ENCODE data around the gene UNC5A. TPM values are rescaled to one million over a fixed set of nuclear protein-coding genes. Genes with fewer than 3 reads are reported as not detected.

The UNC5A gene
- total RNA-seq, 1 donor from 2014 or later = not detected

DNA sequence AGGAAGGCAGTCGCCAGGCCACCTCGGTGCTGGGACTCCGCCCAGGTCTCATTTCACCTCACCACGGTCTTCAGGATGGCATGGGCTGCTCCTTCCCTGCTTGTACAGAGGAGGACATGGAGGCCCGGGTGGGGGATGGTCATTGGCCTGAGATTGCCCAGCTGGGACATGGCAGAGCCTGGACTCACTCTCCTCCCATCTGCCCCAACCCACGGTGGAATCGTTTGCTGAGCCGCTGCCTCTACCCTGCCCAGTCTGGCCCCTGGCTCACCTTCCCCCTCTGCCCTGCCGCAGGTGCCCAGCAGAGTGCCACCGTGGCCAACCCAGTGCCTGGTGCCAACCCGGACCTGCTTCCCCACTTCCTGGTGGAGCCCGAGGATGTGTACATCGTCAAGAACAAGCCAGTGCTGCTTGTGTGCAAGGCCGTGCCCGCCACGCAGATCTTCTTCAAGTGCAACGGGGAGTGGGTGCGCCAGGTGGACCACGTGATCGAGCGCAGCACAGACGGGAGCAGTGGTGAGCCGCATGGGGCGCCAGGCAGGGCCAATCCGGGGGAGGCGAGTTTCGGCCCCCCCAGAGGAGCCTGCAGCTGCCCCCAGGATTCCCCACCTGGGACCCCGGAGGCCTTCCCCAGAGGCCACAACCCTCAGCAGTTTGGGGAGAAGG, 52.1 kb downstream of the UNC5A start:
- Mint-ChIP-seq H3K27ac (ENCODE audit: unreplicated experiment) (no peak overlapping the region), H3K9me3 (ENCODE audit: unreplicated experiment) (no peaks in the 10 kb centered on the region), H3K4me1 (ENCODE audit: unreplicated experiment) (peaks cover 2% of the 10 kb centered on the region), H3K27me3 (ENCODE audit: unreplicated experiment) (peaks cover 6% of the 10 kb centered on the region), H3K4me3 (ENCODE audit: unreplicated experiment) (no peak overlapping the region), H3K36me3 (ENCODE audit: low read depth, unreplicated experiment) (no peaks in the 10 kb centered on the region)
- TF ChIP-seq, protein P1, sequence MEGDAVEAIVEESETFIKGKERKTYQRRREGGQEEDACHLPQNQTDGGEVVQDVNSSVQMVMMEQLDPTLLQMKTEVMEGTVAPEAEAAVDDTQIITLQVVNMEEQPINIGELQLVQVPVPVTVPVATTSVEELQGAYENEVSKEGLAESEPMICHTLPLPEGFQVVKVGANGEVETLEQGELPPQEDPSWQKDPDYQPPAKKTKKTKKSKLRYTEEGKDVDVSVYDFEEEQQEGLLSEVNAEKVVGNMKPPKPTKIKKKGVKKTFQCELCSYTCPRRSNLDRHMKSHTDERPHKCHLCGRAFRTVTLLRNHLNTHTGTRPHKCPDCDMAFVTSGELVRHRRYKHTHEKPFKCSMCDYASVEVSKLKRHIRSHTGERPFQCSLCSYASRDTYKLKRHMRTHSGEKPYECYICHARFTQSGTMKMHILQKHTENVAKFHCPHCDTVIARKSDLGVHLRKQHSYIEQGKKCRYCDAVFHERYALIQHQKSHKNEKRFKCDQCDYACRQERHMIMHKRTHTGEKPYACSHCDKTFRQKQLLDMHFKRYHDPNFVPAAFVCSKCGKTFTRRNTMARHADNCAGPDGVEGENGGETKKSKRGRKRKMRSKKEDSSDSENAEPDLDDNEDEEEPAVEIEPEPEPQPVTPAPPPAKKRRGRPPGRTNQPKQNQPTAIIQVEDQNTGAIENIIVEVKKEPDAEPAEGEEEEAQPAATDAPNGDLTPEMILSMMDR (IDR thresholded peaks at IDR 0.05; ENCODE audit: unreplicated experiment) = no peak
- no peak for DNase-seq (ENCODE audit: low spot score)

DNA sequence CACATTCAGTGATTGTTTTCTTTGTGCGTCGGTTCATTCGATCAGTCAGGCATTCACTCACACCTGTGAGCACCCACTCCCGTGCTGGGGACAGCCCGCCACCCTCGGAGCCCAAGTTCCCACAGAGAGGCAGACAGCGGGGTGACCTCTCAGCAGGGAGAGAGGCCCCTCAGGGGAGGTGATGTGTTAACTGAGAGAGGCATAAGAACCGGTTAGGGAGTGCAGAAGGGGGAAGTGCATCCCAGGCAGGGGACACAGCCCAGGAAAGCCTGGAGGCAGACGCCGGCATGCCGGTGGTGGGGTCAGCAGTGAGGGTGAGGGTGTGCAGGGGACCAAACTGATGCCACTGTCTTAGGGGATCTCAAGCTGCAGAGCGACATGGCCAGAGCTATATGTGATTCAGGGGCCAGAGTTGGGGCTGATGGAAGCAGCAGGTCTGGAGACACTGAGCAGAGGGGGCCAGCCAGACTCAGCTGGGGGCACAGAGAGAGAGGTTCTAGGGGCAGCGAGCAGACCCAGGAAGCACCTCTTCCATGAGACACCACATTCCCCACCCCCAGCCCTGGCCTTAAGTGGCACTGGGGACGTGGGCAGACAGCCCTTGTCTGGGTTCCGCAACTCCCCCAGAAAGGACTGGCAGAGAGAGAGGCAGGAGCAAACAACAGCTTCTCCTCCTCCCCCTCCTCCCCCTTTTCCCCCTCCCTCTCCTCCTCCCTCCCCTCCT, 52.8 kb downstream of the UNC5A start:
- peaks cover 3% of the 10 kb centered on the region for H3K4me1 Mint-ChIP-seq (ENCODE audit: unreplicated experiment)
- no peak for DNase-seq (ENCODE audit: low spot score)

DNA sequence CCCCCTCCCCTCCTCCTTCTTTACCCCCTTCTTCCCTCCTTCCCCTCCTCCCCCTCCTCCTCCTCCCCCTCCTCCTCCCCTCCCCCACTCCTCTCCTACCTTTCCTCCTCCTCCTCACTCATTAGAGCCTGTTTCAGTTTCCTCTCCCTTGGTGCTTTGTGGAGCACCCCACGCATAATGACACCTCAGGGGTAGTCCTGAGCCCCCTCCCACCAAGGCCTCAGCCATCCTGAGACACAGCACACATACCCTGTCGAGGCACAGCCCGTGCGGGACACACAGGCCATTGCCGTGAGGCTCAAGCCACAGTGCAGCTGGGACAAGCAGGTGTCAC, 53.4 kb downstream of the UNC5A start:
- Mint-ChIP-seq H3K27ac (ENCODE audit: unreplicated experiment) (no peak overlapping the region), H3K9me3 (ENCODE audit: unreplicated experiment) (no peaks in the 10 kb centered on the region), H3K4me1 (ENCODE audit: unreplicated experiment) (peaks cover 3% of the 10 kb centered on the region), H3K36me3 (ENCODE audit: low read depth, unreplicated experiment) (no peaks in the 10 kb centered on the region), H3K4me3 (ENCODE audit: unreplicated experiment) (no peak overlapping the region), H3K27me3 (ENCODE audit: unreplicated experiment) (peaks cover 11% of the 10 kb centered on the region)
- no peak for DNase-seq (ENCODE audit: low spot score)
- TF ChIP-seq, protein P1 (IDR thresholded peaks at IDR 0.05; ENCODE audit: unreplicated experiment) = no peak

More for the DNA sequence above, 52.8 kb downstream of the UNC5A start:
- Mint-ChIP-seq H3K9me3 (ENCODE audit: unreplicated experiment) (no peaks in the 10 kb centered on the region), H3K27ac (ENCODE audit: unreplicated experiment) (no peak overlapping the region), H3K27me3 (ENCODE audit: unreplicated experiment) (peaks cover 11% of the 10 kb centered on the region), H3K4me3 (ENCODE audit: unreplicated experiment) (no peak overlapping the region), H3K36me3 (ENCODE audit: low read depth, unreplicated experiment) (no peaks in the 10 kb centered on the region)
- TF ChIP-seq, protein P1 (IDR thresholded peaks at IDR 0.05; ENCODE audit: unreplicated experiment) = no peak

DNA sequence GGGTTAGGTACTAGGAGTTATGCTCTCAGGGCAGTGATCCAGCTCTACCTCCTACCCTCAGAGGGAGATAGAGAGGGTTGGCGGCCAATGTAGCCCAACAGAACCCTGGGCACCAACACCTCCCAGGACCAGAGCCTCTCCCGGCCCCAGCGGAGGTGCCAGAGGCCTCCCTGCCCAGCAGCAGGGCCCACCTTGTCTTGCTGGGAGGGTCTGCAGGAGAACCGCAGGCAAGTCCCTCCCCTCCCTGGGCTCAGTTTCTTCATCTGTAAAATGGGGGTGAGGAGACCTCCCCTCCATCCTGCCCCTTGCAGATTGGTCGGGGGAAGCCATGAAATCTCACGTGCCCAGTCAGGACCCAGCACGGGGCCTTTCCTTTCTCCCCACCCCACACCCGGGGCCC, 54.4 kb downstream of the UNC5A start:
- Mint-ChIP-seq H3K9me3 (ENCODE audit: unreplicated experiment) (no peaks in the 10 kb centered on the region), H3K36me3 (ENCODE audit: low read depth, unreplicated experiment) (no peaks in the 10 kb centered on the region), H3K27me3 (ENCODE audit: unreplicated experiment) (peaks cover 13% of the 10 kb centered on the region), H3K4me3 (ENCODE audit: unreplicated experiment) (no peak overlapping the region), H3K27ac (ENCODE audit: unreplicated experiment) (no peak overlapping the region), H3K4me1 (ENCODE audit: unreplicated experiment) (peaks cover 3% of the 10 kb centered on the region)
- TF ChIP-seq, protein P1 (IDR thresholded peaks at IDR 0.05; ENCODE audit: unreplicated experiment) = no peak
- DNase-seq (ENCODE audit: low spot score) = no peak

DNA sequence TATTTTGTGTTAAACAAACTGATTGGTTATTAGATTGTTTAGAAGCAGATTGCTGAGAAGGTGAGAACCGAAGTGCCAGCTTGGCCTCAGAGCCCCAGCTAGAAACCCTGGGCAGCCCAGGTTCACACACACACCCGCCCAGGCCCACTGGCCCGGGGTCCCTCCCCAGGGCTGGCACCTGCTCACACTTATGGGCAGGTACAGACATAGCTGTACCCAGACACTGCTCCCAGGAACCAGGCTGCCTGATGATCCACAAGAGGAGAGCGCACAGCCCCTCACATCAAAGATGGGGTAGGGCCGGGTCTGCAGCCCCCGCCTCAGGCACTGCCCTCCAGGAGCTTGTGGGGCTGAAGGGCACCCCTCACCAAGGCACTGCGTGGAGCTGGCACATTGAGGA, 55.6 kb downstream of the UNC5A start:
- H3K4me3 Mint-ChIP-seq (ENCODE audit: unreplicated experiment) = no peak overlapping the region
- DNase-seq (ENCODE audit: low spot score) = no peak
- no peaks in the 10 kb centered on the region for H3K36me3 Mint-ChIP-seq (ENCODE audit: low read depth, unreplicated experiment)
- peaks cover 3% of the 10 kb centered on the region for H3K4me1 Mint-ChIP-seq (ENCODE audit: unreplicated experiment)
- TF ChIP-seq, protein P1 (IDR thresholded peaks at IDR 0.05; ENCODE audit: unreplicated experiment) = no peak
- H3K27me3 Mint-ChIP-seq (ENCODE audit: unreplicated experiment) = peaks cover 13% of the 10 kb centered on the region
- no peaks in the 10 kb centered on the region for H3K9me3 Mint-ChIP-seq (ENCODE audit: unreplicated experiment)
- no peak overlapping the region for H3K27ac Mint-ChIP-seq (ENCODE audit: unreplicated experiment)

Measured in endothelial cell (in vitro differentiated cells).